Stimulated activated CD8-positive, alpha-beta memory T cell treated with anti-CD3 and anti-CD28 coated beads, Interleukin-12 subunit alpha, Interleukin-12 subunit beta, amount 100 ng/mL, for 24 hours (primary cell): Measurements from ENCODE around the gene SLC2A13.
"Not testable (repeated sequence)": the region's sequence is repeated elsewhere in the genome, so short reads cannot be mapped to it uniquely, and the experiment has no call there.

Experiments used
- DNase-seq: peaks from one replicate; pipeline ENCODE4 v3.0.0-alpha.2; 2020; ENCODE audit errors: extremely low read depth

SLC2A13 gene

DNA sequence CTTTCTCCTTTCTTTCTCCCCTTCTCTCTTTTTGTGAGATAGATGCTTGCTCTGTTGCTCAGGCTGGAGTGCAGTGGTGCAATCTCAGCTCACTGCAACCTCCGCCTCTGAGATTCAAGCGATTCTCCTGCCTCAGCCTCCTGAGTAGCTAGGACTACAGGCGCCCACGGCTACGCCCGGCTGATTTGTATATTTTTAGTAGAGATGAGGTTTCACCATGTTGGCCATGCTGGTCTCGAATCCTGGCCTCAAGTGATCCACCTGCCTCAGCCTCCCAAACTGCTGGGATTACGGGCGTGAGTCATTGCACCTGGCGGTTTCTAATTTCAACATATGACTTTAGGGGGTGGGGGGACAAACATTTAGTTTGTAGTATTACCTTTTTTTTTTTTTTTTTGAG lies 293.4 kb downstream of the SLC2A13 start:
- not testable (repeated sequence) for DNase-seq

DNA sequence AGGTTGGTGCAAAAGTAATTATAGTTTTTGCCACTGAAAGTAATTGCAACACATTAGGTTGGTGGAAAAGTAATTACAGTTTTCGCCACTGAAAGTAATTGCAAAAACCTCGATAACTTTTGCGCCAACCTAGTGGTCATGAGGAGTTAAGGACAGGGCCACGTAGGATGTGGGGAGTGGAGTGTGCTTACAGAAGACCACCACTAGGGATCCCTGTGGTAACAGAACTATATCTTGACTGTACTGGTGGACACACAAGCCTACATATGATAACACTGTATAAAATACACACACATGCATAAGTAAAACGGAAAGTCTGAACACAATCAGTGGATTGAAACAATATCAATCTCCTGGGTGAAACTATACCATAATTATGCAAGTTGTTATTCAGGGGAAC lies 298.8 kb downstream of the SLC2A13 start:
- DNase-seq, result no peak

DNA sequence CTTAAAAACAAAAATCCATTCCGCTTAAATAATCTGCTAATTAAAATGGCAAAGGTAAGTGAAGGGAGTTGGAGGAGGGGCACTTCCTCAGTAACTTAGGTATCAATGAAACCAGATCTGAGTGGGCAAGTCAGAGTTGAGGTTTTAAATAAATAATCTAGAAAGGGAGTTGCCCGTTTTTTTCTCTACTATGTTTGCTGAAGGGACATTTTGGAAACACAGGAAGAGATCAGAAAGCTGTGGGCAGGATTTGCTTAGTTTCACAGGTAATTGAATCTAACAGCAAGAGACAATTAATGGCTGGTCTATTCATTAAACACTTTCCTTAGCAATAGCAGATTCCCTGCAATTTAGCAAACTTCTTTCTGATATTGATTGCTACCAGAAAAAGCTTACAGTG lies 300.2 kb downstream of the SLC2A13 start:
- DNase-seq, result no peak

DNA sequence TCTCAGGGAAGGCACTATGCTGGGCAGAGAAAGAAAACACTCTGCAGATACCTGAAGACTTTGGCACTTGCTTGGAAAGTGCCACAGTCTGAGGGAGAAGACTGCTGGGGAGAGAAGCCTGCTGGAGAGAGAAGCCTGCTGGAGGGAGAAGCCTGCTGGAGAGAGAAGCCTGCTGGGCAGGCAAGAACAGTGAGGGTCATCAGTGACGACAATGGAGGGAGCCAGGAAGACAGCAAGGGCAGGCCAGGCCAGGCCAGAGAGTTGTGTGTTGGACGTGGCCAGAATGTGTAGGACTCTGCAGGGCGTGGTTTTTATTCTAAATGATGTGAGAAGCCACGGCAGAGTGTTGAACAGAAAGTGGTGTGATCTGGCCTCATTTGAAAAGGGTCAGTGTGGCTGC lies 301.0 kb downstream of the SLC2A13 start:
- no peak for DNase-seq

DNA sequence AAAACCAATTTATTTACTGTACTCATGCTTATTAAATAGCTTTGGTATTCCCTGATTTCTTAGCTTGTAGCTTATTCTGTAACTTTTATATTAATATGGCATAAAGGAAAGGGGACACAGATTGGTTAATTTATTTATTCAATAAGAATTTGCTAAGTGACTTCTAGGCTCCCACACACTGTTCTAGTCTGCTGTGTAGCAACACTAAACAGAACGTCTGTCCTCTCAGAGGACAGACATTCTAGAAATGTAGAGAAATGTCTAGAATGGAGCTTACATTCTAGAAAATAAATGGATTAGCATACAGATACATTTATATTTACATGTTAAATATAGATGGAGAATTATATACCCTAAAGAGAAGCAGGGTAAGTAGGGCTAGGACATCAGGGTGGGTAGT lies 301.4 kb downstream of the SLC2A13 start:
- DNase-seq, result no peak

DNA sequence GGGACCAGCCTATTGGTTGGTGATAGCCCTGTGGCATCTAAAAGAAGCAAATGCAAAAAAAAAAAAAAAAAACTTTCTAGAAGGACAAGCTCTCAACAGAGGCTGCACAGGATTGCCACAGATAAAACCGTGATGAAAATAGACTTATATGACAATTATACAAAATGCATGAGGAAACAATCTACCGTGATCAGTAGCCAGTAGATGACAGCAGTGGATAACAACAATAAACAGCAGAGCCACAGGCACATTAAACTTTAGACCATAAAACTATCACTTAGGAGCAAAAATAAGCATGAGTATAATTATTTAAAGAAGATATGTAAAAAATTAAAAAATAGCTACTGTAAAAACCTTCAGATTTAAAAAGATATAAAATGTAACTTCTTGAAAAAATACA lies 302.7 kb downstream of the SLC2A13 start:
- no peak for DNase-seq

DNA sequence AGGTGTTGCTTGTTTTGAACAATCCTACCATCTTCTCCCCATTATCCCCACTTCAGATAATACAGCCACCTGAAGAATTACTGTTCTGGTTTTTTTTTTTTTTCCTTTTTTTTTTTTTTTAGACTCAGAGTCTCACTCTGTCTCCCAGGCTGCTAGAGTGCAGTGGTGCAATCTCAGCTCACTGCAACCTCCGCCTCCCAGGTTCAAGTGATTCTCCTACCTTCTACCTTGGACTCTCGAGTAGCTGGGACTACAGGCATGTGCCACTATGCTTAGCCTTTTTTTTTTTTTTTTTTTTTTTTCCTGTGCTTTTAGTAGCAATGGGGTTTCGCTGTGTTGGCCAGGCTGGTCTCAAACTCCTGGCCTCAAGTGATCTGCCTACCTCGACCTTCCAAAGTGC lies 306.9 kb downstream of the SLC2A13 start:
- no peak for DNase-seq

GRCh38 chr12:39798429-39798828 lies 307.5 kb downstream of the SLC2A13 start:
- DNase-seq, result no peak

GRCh38 chr12:39795481-39795880 lies 310.4 kb downstream of the SLC2A13 start:
- DNase-seq, result no peak

GRCh38 chr12:39792938-39793337 lies 312.9 kb downstream of the SLC2A13 start:
- DNase-seq, result no peak

DNA sequence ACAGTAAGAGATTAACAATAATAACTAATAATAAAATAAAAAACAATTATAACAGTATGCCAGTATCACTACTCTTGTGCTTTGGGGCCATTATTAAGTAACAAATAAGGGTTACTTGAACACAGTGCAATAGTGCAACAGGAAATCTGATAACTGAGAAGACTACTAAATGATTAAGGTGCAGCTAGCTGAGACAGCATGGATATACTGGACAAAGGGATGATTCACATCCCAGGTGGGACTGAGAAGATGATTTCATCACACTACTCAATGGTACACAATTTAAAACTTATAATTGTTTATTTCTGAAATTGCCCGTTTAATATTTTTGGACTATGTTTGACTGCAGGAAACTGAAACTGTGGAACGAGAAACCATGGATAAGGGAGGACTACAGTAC lies 317.6 kb downstream of the SLC2A13 start:
- no peak for DNase-seq

- not testable (repeated sequence) for DNase-seq
Observed at GRCh38 chr12:39785814-39786213, 320.1 kb downstream of the SLC2A13 start.

DNA sequence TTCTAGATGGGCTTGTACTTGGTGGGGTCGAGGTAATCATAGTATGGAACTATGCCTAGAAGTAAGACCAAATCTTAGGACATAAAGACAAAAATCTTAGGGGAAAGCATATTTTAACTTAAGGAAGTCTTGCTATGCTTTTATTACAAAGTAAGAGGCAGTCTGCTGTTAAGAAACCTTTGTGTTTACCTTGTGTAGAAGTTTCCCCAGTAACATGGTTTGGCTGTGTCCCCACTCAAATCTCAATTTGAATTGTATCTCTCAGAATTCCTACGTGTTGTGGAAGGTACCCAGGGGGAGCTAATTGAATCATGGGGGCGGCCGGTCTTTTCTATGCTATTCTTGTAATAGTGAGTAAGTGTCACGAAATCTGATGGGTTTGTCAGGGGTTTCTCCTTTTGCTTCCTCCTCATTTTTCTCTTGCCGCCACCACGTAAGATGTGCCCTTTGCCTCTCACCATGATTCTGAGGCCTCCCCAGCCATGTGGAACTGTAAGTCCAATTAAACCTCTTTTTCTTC lies 323.8 kb downstream of the SLC2A13 start:
- DNase-seq, result no peak

DNA sequence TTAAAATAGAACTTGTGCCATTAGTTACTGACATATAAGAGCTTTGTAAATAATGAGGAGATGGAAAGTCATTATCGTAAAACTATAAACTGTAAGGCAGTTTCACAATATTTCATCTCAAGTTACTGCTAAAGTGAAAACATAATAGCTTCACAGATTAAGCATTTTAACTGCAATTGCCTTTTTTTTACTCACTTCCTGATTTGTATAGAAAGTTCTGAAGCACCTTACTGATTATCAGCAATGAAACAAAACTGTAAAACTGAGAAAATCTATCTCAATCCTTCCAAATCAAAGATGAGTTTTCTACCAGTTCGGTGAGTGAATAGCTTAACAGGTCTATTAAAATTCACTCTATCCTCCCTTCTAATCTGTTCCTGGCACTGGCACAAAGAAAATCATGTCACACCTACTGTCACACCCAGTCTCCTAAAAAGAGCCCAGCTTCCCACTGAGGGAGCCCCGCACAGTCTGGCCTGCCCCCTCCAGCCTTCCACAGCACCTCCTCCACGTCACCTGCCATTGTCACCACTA lies 324.9 kb downstream of the SLC2A13 start:
- DNase-seq, result no peak

DNA sequence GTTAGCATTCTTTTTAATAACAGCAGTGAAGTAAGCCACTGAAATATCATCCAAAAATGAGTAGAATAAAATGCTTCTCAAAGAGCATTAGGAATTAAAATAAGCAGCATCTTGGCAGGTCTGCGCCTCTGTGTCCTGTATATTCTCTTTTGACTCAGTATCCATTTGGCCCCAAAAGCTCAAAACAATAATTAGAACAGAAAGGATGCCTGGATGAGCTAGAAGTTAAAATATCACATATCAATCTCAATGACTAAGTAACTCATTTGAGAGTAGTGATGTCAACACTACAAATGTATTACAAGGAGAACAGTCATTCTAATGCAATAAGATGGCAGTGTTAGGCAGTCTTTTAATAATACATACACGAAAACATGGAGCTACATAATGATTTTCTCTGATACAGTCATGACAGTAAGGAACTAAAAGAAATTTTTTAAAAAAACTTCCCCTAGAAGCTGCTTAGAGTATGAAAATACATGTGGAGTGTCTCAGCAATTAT lies 325.4 kb downstream of the SLC2A13 start:
- DNase-seq, result no peak

GRCh38 chr12:39779768-39780340 lies 326.0 kb downstream of the SLC2A13 start:
- no peak for DNase-seq

DNA sequence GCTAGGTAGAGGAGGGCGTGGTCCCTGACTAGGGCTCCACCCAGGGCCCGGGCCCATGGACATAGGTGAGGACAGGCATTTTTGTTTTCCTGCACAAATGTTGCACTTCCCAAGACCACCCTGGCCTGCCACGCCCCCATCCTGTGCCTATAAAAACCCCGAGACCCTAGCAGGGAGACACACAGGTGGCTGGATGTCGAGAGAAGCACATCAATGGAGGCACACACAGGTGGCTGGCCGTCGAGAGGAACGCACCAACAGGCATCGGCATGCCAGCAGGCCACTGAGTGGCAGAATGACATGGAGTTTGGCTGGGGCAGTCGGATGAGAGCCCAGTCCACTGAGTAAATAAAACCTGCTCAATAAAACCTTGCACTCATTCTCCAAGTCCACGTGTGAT lies 328.4 kb downstream of the SLC2A13 start:
- DNase-seq, result no peak

DNA sequence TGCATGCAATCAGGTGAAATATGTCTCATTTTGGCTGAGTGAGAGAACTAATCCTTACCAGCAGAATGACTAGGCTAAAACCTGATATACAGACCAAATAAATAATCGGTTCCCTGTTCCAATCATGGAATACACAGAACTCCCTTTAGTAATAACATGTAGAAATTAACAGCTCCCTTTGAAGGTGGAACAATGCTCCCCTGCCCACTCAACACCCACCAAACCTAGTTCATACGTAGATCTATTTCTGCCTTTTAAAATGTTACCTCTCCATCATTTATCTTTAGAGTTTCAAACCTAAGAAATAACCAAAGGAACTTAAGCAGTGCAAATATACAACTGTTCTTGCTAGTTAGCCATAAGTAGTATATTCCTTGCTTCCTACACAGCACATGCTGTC lies 332.6 kb downstream of the SLC2A13 start:
- DNase-seq, result no peak

DNA sequence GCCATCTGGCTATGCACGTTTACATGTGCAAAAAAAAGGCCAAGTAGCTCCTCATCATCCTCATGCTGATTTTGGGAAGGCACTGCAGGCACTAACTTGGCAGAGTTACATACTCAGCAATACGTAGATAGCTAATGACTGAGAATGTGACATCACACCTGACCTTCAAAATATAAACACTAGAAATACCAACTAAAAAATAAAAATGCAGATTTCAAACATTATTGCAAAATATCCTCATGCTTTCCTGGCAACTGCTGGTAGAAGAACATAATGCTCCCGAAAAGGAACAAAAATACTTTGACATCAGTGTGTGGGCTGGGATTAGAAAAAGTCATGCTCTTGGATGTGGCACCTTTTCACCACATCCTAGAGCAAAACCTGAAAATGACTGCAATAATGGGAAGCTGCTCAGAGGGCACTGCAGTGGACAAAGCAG lies 333.0 kb downstream of the SLC2A13 start:
- no peak for DNase-seq

DNA sequence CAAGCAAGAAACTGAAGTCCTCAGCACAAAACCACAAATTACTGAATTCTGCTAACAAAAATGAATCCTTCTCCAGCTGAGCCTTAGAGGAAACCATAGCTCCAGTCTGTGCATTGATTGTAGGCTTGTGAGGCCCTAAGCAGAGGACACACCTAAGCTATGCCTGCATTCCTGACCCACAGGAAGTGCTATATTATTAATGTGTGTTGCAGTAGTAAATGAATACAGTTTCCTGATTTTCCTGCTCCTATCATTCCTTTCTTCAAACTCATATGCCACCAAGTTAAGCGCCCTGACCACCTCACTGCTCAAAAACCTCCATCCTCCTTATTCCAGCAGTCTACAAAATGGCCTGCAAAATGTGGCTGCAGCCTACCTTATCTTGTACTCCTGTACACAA lies 334.4 kb downstream of the SLC2A13 start:
- DNase-seq, result no peak

- no peak for DNase-seq
Observed at GRCh38 chr12:39764944-39765560, 340.8 kb downstream of the SLC2A13 start.

DNA sequence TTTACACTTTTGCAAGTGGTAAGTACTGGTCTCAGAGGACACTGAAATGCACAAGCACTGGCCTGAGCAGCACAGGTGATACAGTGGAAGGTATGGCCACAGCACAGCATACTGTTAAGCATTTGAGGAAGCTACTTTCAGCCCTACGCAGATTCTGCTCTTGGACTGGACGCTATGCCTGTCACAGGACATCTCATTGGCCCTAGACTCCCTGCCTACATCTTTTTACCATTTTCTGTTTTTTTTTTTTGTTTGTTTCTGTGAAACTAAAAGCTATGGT lies 342.1 kb downstream of the SLC2A13 start:
- no peak for DNase-seq

- no peak for DNase-seq
Observed at GRCh38 chr12:39763071-39763889, 342.6 kb downstream of the SLC2A13 start.
